ENCODE data around the gene HNRNPA3. TPM values are rescaled to one million over a fixed set of nuclear protein-coding genes. Genes with fewer than 3 reads are reported as not detected.
A peak's percentile ranks its signal among the peaks of the same experiment; 100 is the strongest.

HNRNPA3 gene
- total and polyA plus RNA-seq, 2 of the 13 experiments (the other 11 are each of a cell fraction or from before 2014, with no cell fraction given): 73.3 to 97.7 TPM

DNA sequence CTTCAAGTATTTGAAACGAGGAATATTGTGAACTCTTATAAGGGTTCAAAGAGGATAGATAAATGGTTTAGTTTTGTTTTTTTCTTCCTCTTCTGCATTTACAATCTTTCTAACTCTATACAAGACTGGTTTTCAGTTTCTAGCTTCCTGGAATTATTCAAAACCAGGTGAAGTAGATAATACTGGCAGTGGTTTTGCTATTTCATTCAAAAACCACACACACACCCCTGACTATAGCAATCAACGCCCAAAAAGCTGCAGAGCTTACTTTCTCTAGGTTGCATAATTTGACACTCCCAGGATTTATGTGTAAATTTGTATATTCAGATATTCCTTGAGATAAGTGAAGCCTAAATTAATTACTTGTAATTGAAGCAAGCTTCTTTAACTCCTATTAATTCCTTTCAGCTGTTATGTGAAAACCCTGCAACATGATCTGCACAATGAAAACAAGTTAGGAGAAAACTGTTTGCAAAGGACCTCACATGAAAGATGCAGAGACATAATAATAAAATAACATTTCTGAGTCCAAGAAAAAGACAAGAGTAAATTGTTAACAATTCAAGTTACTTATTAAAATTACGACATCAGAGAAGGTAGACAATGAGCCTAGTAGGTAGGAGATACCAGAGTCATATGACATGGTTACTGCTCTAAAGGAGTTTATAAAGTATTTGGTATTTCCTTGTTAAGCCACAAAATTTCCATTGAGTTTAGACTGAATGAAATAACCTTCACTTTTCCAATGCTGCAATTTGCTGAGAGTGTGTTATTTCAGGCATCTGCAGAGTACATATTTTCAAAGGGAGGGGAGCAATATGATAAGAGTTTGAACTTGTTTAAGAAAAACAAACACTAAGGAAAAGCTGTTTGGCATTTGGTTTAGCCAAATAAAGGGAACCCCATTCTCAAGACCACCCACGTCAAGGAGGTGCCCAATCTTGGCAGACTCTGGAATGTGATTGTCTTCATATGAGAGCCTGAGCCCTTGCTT lies 53.5 kb downstream of the HNRNPA3 start (continued):
- TF ChIP-seq ZBTB26 (CRISPR knock-in tag; IDR thresholded peaks at IDR 0.05; ENCODE audit: borderline replicate concordance) (no peak), IKZF4 (CRISPR knock-in tag; IDR thresholded peaks at IDR 0.05; ENCODE audit: borderline replicate concordance, low read depth, not compliant biosample characterization) (no peak), REPIN1 (CRISPR knock-in tag; IDR thresholded peaks at IDR 0.05; ENCODE audit: borderline replicate concordance, low read depth) (no peak), ZMYM2 (CRISPR knock-in tag; IDR thresholded peaks at IDR 0.05) (no peak), CENPT (CRISPR knock-in tag; IDR thresholded peaks at IDR 0.05; ENCODE audit: low read depth) (no peak), ZNF7 (CRISPR knock-in tag; IDR thresholded peaks at IDR 0.05) (no peak), WIZ (CRISPR knock-in tag; IDR thresholded peaks at IDR 0.05) (no peak), ZUFSP (CRISPR knock-in tag; IDR thresholded peaks at IDR 0.05; ENCODE audit: borderline replicate concordance) (no peak), GABPA (IDR thresholded peaks at IDR 0.05; ENCODE audit: low read depth, low read length) (no peak), GABPA (CRISPR knock-in tag; IDR thresholded peaks at IDR 0.05; ENCODE audit: low read depth) (no peak), MLLT10 (CRISPR knock-in tag; IDR thresholded peaks at IDR 0.05) (no peak), ZNF3 (CRISPR knock-in tag; IDR thresholded peaks at IDR 0.05) (no peak), ZC3H4 (CRISPR knock-in tag; IDR thresholded peaks at IDR 0.05; ENCODE audit: borderline replicate concordance) (no peak), ARID2 (CRISPR knock-in tag; IDR thresholded peaks at IDR 0.05; ENCODE audit: borderline replicate concordance) (no peak), ZNF75D (CRISPR knock-in tag; IDR thresholded peaks at IDR 0.05; ENCODE audit: borderline replicate concordance) (no peak), CBX2 (IDR thresholded peaks at IDR 0.05; ENCODE audit: low read depth, low read length) (no peak), CBX2 (CRISPR knock-in tag; IDR thresholded peaks at IDR 0.05; ENCODE audit: low read depth) (no peak), AHR (CRISPR knock-in tag; IDR thresholded peaks at IDR 0.05) (no peak), ZBTB38 (CRISPR knock-in tag; IDR thresholded peaks at IDR 0.05) (no peak), TBL1XR1 (IDR thresholded peaks at IDR 0.05; ENCODE audit: borderline replicate concordance, low read length, partially characterized antibody) (no peak), ZNF670 (CRISPR knock-in tag; IDR thresholded peaks at IDR 0.05; ENCODE audit: borderline replicate concordance) (no peak), YEATS4 (CRISPR knock-in tag; IDR thresholded peaks at IDR 0.05; ENCODE audit: borderline replicate concordance) (0 out of 2 replicates have a peak, but pooled peaks have one; percentile 30), MTF2 (CRISPR knock-in tag; IDR thresholded peaks at IDR 0.05; ENCODE audit: borderline replicate concordance) (no peak)
- TF ChIP-seq, protein P1, sequence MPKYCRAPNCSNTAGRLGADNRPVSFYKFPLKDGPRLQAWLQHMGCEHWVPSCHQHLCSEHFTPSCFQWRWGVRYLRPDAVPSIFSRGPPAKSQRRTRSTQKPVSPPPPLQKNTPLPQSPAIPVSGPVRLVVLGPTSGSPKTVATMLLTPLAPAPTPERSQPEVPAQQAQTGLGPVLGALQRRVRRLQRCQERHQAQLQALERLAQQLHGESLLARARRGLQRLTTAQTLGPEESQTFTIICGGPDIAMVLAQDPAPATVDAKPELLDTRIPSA (CRISPR knock-in tag; IDR thresholded peaks at IDR 0.05; ENCODE audit: borderline replicate concordance): no peak
- TF ChIP-seq, protein P2, sequence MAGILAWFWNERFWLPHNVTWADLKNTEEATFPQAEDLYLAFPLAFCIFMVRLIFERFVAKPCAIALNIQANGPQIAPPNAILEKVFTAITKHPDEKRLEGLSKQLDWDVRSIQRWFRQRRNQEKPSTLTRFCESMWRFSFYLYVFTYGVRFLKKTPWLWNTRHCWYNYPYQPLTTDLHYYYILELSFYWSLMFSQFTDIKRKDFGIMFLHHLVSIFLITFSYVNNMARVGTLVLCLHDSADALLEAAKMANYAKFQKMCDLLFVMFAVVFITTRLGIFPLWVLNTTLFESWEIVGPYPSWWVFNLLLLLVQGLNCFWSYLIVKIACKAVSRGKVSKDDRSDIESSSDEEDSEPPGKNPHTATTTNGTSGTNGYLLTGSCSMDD (CRISPR knock-in tag; IDR thresholded peaks at IDR 0.05): no peak

Measured in HepG2 (cell line).